ENCODE data around the gene RPL23.

RPL23 gene

GRCh38 chr17:38853292-38854219 lies at the start of gene RPL23:
RPL23 (minus strand) TSS chr17:38853721; CDS start chr17:38853710, 11 bp downstream.
- peak; percentile 74 for DNase-seq

- peak; percentile 38 for DNase-seq
Observed at GRCh38 chr17:38900978-38901656, 47.6 kb upstream of the RPL23 start.

DNA sequence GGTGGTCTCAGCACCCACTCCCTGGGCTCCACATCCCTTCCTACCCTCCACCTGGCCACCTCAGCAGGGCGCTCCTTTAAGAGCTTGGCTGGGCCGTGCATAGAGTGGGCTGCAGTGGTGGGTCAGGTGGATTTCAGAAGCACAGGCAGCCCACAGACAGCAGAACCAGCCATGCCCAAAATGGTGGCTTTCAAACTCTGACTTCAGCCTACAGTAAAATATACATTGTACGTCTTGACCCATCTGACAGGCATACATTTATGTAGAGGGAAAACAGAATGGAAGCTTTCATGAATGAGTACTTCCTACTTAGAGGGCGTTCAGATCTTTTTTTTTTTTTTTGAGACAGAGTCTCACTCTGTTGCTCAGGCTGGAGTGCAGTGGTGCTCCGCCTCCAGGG lies 45.9 kb upstream of the RPL23 start:
- DNase-seq, result no peak

- DNase-seq, result no peak
Observed at GRCh38 chr17:38898812-38899348, 45.4 kb upstream of the RPL23 start.

- no peak for DNase-seq
Observed at GRCh38 chr17:38898291-38898679, 44.8 kb upstream of the RPL23 start.

DNA sequence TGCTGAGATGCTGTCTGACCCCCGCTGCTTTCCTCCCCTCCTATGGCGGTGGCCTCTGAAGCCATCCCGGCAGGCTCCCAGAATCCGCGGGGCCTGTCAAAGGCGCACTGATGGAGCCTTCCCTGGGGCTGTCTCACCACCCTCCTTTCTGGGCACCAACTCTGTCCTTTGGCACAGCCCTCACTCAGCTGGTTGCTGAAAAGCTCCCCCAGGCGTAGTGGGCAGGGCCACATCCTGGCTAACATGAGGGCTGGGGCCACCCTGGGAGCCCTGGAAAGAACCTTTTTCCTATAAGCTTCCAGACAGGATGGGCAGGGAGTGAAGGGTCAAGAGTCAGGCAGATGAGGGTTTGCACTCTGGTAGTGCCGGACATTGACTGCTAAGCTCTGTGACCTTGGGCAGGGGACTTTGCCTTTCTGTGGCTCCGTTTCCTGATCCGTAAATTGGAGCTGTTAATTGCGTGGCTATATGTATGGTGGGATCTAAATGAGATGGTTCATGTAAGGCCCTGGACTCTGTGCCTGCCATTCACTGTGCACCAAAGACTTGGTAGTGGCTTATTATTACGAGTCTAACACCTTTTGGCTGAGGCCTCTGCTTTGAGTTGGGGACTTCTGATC lies 44.3 kb upstream of the RPL23 start:
- no peak for DNase-seq

- no peak for DNase-seq
Observed at GRCh38 chr17:38897176-38897575, 43.7 kb upstream of the RPL23 start.

GRCh38 chr17:38896346-38896954 lies 42.9 kb upstream of the RPL23 start:
- no peak for DNase-seq

GRCh38 chr17:38894276-38894675 lies 40.8 kb upstream of the RPL23 start:
- no peak for DNase-seq

GRCh38 chr17:38893607-38894006 lies 40.1 kb upstream of the RPL23 start:
- no peak for DNase-seq

- no peak for DNase-seq
Observed at GRCh38 chr17:38893113-38893512, 39.6 kb upstream of the RPL23 start.

DNA sequence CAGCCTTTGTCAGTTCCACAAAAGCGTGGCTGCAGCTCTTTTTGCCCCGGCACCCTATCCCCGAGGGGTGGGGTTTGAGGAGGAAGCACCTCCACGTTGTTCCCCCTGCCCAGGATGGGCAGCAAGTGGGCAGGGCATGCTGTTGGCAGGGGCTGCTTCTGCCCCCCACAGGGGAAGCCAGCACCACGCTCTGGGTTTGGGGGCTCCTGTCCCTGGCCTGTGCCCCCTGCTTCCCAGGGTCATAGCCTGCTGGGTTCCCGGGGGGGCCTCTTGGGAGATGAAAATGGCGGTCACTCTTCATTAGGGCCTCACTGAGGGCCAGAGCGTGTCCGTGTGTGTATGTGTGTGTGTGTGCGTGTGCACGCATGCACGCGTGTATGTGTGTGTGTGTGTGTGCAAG lies 39.1 kb upstream of the RPL23 start:
- DNase-seq, result no peak

DNA sequence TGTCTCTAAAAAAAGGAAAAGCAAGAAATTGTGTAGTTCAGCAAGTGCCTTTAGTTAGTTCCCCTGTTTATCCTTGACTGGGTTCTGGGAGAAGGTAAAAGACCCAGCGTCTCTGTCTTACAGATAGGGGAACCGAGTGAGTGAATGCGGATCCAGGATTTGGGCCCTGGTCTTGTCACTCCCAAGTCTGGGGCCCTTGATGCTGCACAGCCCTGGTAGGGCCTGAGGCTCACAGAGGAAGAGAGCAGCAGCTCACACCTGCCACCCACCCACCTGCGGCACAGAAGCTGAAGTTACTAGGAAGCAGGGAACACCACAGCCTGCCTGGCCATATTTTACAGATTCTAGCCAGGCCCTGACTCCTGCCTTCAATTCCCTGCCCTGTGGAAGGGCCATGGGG lies 38.6 kb upstream of the RPL23 start:
- no peak for DNase-seq

DNA sequence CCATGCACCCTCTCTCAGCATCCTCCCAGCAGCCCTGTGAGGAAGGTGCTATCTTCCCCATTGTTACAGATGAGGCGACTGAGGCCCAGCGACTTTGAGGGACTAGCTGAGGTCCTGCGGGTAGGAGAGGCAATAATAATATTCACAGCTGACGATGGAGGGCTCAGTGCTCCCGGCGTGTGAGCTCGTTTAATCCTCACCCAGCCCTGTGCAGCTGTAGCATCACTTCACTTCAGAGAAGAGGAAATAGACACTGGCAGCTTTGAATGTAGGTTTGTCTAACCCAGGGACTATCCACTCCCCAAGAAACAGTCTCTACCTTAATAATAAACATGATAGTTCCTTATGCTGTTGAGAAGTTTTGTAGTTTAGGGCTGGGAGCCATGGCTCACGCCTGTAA lies 37.9 kb upstream of the RPL23 start:
- no peak for DNase-seq

DNA sequence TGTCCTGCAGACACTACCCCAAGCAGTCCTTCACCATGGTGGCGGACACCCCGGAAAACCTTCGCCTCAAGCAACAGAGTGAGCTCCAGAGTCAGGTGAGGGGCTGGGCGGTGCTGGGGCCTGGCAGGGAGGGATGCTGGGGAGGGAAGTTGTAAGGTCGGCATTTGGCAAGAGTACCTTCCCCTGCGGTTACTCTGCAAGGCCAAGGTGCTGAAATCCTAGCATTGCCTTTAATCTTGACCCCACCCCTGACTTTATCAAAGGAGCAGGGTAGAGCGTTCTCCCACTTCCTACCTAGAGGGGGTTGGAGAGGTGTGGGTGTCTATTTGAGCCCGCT lies 36.9 kb upstream of the RPL23 start:
- no peak for DNase-seq

GRCh38 chr17:38889745-38890409 lies 36.4 kb upstream of the RPL23 start:
- no peak for DNase-seq

DNA sequence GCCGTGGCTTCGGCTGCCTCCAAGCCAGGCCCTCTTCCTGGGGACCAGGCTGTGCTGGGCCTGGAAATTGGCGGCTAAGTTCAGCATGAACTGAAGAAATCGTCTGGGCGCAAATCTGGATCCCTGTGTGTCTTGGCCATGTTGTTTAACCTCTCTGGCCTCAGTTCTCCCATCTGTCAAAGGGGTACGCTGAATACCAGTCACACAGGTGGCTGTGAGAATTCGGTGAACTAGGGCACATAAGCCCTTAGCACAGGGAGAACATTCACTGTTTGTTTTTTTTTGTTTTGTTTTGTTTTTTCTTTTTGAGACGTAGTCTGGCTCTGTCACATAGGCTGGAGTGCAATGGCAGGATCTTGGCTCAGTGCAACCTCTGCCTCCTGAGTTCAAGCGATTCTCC lies 35.3 kb upstream of the RPL23 start:
- DNase-seq, result no peak

DNA sequence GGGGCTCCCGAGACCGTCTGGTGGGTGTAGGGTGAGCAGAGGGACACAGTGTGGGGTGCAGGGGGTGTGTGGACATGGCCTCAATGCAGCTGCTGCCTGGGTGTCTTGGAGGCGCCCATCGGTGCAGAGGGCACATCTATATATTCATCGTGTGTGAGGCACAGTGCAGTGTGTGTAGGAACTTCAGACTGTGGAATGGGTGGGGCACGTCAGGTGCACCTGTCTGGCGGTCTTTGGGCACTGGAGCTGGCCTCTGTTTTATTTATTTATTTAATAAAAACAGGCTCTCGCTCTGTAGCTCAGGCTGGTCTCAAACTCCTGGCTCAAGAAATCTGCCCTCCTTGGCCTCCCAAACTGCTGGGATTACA lies 33.1 kb upstream of the RPL23 start:
- no peak for DNase-seq

GRCh38 chr17:38885728-38886642 lies 32.5 kb upstream of the RPL23 start:
- no peak for DNase-seq

DNA sequence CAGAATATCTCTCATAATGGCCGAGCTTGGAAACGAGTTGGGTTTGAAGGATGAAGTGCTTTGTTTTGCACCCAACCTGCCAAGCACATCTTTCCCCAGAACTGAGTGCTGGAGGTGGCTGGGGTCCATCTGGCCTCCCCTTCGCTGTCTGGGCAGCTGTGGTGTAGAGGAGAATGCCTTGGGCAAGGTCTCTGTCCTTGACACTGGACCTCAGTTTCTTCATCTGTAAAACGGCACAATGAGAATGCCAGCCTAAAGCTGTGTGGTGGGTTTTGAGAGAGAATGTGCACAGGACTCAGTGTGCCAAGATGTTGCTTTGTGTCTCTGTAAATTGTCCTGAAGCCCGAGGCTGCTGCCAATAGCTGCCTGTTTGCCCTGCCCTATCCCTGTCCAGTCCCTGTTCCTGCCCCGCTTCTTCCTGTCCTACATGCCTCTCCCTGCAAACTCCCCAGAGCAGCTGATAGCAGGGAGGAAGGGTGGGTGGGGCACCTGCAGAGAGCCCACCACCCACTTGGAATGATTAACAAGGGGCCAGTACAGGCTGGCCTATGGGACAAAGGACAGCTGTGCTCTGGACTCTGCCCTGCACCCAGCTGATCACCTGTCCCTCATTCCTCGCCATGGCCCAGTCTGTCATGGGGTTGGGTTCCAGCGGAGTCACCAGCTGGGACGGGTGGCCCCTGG lies 31.7 kb upstream of the RPL23 start:
- no peak for DNase-seq

All from GOT3 (cell line).